ENCODE data around the gene SHROOM3. TPM values are rescaled to one million over a fixed set of nuclear protein-coding genes. Genes with fewer than 3 reads are reported as not detected.
"Not testable (repeated sequence)": the region's sequence is repeated elsewhere in the genome, so short reads cannot be mapped to it uniquely, and the experiment has no call there.

SHROOM3 gene
- total RNA-seq, 1 donor from 2014 or later: 0.51 TPM

GRCh38 chr4:76596713-76597112 is 161.7 kb downstream of the SHROOM3 start:
- no peak for DNase-seq

- no peak for DNase-seq
These were observed 162.5 kb downstream of the SHROOM3 start for GRCh38 chr4:76597423-76597979.

- no peak for DNase-seq
These were observed 165.4 kb downstream of the SHROOM3 start for GRCh38 chr4:76600447-76600846.

GRCh38 chr4:76601791-76602190 is 166.8 kb downstream of the SHROOM3 start:
- peak; percentile 15 for DNase-seq

- no peak for DNase-seq
These were observed 170.1 kb downstream of the SHROOM3 start for GRCh38 chr4:76605099-76605563.

GRCh38 chr4:76606645-76607265 is 171.7 kb downstream of the SHROOM3 start:
- no peak for DNase-seq

- no peak for DNase-seq
These were observed 172.3 kb downstream of the SHROOM3 start for GRCh38 chr4:76607266-76607799.

- DNase-seq: no peak
These were observed 172.8 kb downstream of the SHROOM3 start for GRCh38 chr4:76607846-76608245.

GRCh38 chr4:76608549-76608948 is 173.5 kb downstream of the SHROOM3 start:
- not testable (repeated sequence) for DNase-seq

GRCh38 chr4:76610751-76611547 is 175.9 kb downstream of the SHROOM3 start:
- no peak for DNase-seq

- no peak for DNase-seq
These were observed 176.7 kb downstream of the SHROOM3 start for GRCh38 chr4:76611616-76612207.

- no peak for DNase-seq
These were observed 179.6 kb downstream of the SHROOM3 start for GRCh38 chr4:76614589-76614988.

- no peak for DNase-seq
These were observed 181.0 kb downstream of the SHROOM3 start for GRCh38 chr4:76615999-76616398.

- DNase-seq: no peak
These were observed 181.5 kb downstream of the SHROOM3 start for GRCh38 chr4:76616526-76616925.

- no peak for DNase-seq
These were observed 185.9 kb downstream of the SHROOM3 start for GRCh38 chr4:76620723-76621468.

GRCh38 chr4:76622126-76622525 is 187.1 kb downstream of the SHROOM3 start:
- DNase-seq: no peak

GRCh38 chr4:76622717-76623116 is 187.7 kb downstream of the SHROOM3 start:
- no peak for DNase-seq

- DNase-seq: no peak
These were observed 188.4 kb downstream of the SHROOM3 start for GRCh38 chr4:76623217-76624045.

- DNase-seq: no peak
These were observed 189.2 kb downstream of the SHROOM3 start for GRCh38 chr4:76624241-76624681.

- no peak for DNase-seq
These were observed 190.1 kb downstream of the SHROOM3 start for GRCh38 chr4:76624931-76625715.
